H9 (cell line): Measurements from ENCODE around the gene CCDC12. TPM values are rescaled to one million over a fixed set of nuclear protein-coding genes. Genes with fewer than 3 reads are reported as not detected.
A peak's percentile ranks its signal among the peaks of the same experiment; 100 is the strongest.

Experiments used
- DNase-seq: peaks from one replicate; pipeline ENCODE4 v3.0.0-alpha.2; 2017
- H2AFZ ChIP-seq: one replicate; pipeline ENCODE4 v1.6.1; 2013; ENCODE audit warnings: mild to moderate bottlenecking, low read length, control low read depth, moderate library complexity
- H2AK5ac ChIP-seq: 2 replicates; pipeline ENCODE4 v1.6.1; 2013; ENCODE audit warnings: low read length, control low read depth, mixed read lengths; ENCODE audit not compliant: insufficient read length
- H2BK120ac ChIP-seq: one replicate; pipeline ENCODE4 v1.6.1; 2013; ENCODE audit warnings: low read depth, mild to moderate bottlenecking, low read length, control low read depth, inconsistent platforms; ENCODE audit not compliant: poor library complexity, severe bottlenecking
- H2BK12ac ChIP-seq: 2 replicates; pipeline ENCODE4 v1.6.1; 2013; ENCODE audit warnings: low read length, control low read depth, mixed read lengths, low read depth; ENCODE audit not compliant: insufficient read length
- H2BK15ac ChIP-seq: 2 replicates; pipeline ENCODE4 v1.6.1; 2013; ENCODE audit warnings: low read depth, low read length, control low read depth
- H2BK20ac ChIP-seq: one replicate; pipeline ENCODE4 v1.6.1; 2013; ENCODE audit warnings: low read depth, mild to moderate bottlenecking, low read length, control low read depth, inconsistent platforms; ENCODE audit not compliant: poor library complexity, severe bottlenecking
- H2BK5ac ChIP-seq: 2 replicates; pipeline ENCODE4 v1.6.1; 2013; ENCODE audit warnings: low read length, control low read depth, mixed read lengths; ENCODE audit not compliant: insufficient read length
- H3K14ac ChIP-seq: 2 replicates; pipeline ENCODE4 v1.6.1; 2013; ENCODE audit warnings: low read length, control low read depth; ENCODE audit not compliant: insufficient read depth
- H3K18ac ChIP-seq: 2 replicates; pipeline ENCODE4 v1.6.1; 2013; ENCODE audit warnings: low read depth, mild to moderate bottlenecking, mixed read lengths, low read length, control low read depth; ENCODE audit not compliant: insufficient read length
- H3K23ac ChIP-seq: 2 replicates; pipeline ENCODE4 v1.6.1; 2013; ENCODE audit warnings: low read length, control low read depth, mixed read lengths, low read depth; ENCODE audit not compliant: insufficient read length
- H3K23me2 ChIP-seq: 2 replicates; pipeline ENCODE4 v1.6.1; 2013; ENCODE audit warnings: low read depth, mild to moderate bottlenecking, mixed read lengths, low read length, control low read depth; ENCODE audit not compliant: insufficient read length, poor library complexity, severe bottlenecking
- H3K27ac ChIP-seq: 2 replicates; pipeline ENCODE4 v1.5.1; 2013; ENCODE audit warnings: low read length, control low read depth, mixed read lengths, low read depth; ENCODE audit not compliant: insufficient read length
- H3K27me3 ChIP-seq: 2 replicates; pipeline ENCODE4 v1.6.1; 2013; ENCODE audit warnings: low read length, control low read depth, inconsistent platforms; ENCODE audit not compliant: insufficient read depth
- H3K4ac ChIP-seq: 2 replicates; pipeline ENCODE4 v1.6.1; 2013; ENCODE audit warnings: low read depth, mild to moderate bottlenecking, control low read depth, inconsistent platforms, low read length, moderate library complexity
- H3K4me1 ChIP-seq: 2 replicates; pipeline ENCODE4 v1.6.1; 2013; ENCODE audit warnings: low read length, control low read depth, inconsistent platforms; ENCODE audit not compliant: insufficient read depth
- H3K4me2 ChIP-seq: 2 replicates; pipeline ENCODE4 v1.6.1; 2013; ENCODE audit warnings: low read length, control low read depth, mixed read lengths; ENCODE audit not compliant: insufficient read length, insufficient read depth
- H3K56ac ChIP-seq: 2 replicates; pipeline ENCODE4 v1.6.1; 2013; ENCODE audit warnings: low read depth, mild to moderate bottlenecking, mixed read lengths, low read length, control low read depth; ENCODE audit not compliant: insufficient read length
- H3K79me1 ChIP-seq: 2 replicates; pipeline ENCODE4 v1.6.1; 2013; ENCODE audit warnings: low read depth, mild to moderate bottlenecking, moderate library complexity, low read length, control low read depth, inconsistent platforms; ENCODE audit not compliant: insufficient read depth, poor library complexity, severe bottlenecking
- H3K79me2 ChIP-seq: 2 replicates; pipeline ENCODE4 v1.6.1; 2013; ENCODE audit warnings: low read length, control low read depth, inconsistent platforms; ENCODE audit not compliant: insufficient read depth
- H3K9ac ChIP-seq: 2 replicates; pipeline ENCODE4 v1.6.1; 2013; ENCODE audit warnings: low read length, control low read depth, mixed read lengths; ENCODE audit not compliant: insufficient read length; ENCODE audit errors: extremely low read depth
- H3K9me3 ChIP-seq: one replicate; pipeline ENCODE4 v1.6.1; 2013; ENCODE audit warnings: low read depth, low read length, inconsistent platforms; ENCODE audit not compliant: control insufficient read depth
- H3T11ph ChIP-seq: one replicate; pipeline ENCODE4 v1.6.1; 2013; ENCODE audit warnings: mild to moderate bottlenecking, low read length, control low read depth, inconsistent platforms
- H4K20me1 ChIP-seq: one replicate; pipeline ENCODE4 v1.6.1; 2013; ENCODE audit not compliant: control insufficient read depth, insufficient read length, insufficient read depth
- H4K5ac ChIP-seq: 2 replicates; pipeline ENCODE4 v1.6.1; 2013; ENCODE audit warnings: low read depth, mild to moderate bottlenecking, mixed read lengths, low read length, control low read depth; ENCODE audit not compliant: insufficient read length
- H4K8ac ChIP-seq: replicated peaks from 2 replicates; pipeline ENCODE4 v1.6.1; 2013; ENCODE audit warnings: low read length, control low read depth, mixed read lengths, low read depth; ENCODE audit not compliant: insufficient read length
- H4K91ac ChIP-seq: 2 replicates; pipeline ENCODE4 v1.6.1; 2013; ENCODE audit warnings: low read depth, mild to moderate bottlenecking, moderate library complexity, mixed read lengths, low read length, control low read depth; ENCODE audit not compliant: insufficient read length
- H3K27ac Mint-ChIP-seq, 3 experiments: 2 replicates in 2 of 3; 3 replicates in 1 of 3; pipeline ENCODE4 v1.8.0; 2020 to 2021; ENCODE audit warnings: mixed read lengths in 3 of 3, mild to moderate bottlenecking in 1 of 3, moderate library complexity in 1 of 3
- H3K27me3 Mint-ChIP-seq: 2 replicates; pipeline ENCODE4 v1.8.0; 2021; ENCODE audit warnings: low read depth, mild to moderate bottlenecking, moderate library complexity, mixed read lengths
- H3K36me3 Mint-ChIP-seq, 3 experiments: 2 replicates in 2 of 3; 3 replicates in 1 of 3; pipeline ENCODE4 v1.8.0; 2020 to 2021; ENCODE audit warnings: low read depth in 3 of 3, mixed read lengths in 3 of 3; ENCODE audit not compliant: insufficient read depth in 1 of 3
- H3K4me1 Mint-ChIP-seq, 2 experiments: 2 replicates each; pipeline ENCODE4 v1.8.0; 2020; ENCODE audit warnings: mixed read lengths in 2 of 2
- H3K4me3 Mint-ChIP-seq, 2 experiments: 2 replicates in 1 of 2; 3 replicates in 1 of 2; pipeline ENCODE4 v1.8.0; 2020 to 2021; ENCODE audit warnings: mild to moderate bottlenecking in 2 of 2, mixed read lengths in 2 of 2, moderate library complexity in 1 of 2
- H3K9me3 Mint-ChIP-seq, 2 experiments: 2 replicates in 1 of 2; 3 replicates in 1 of 2; pipeline ENCODE4 v1.8.0; 2020; ENCODE audit warnings: mild to moderate bottlenecking in 2 of 2, mixed read lengths in 2 of 2, moderate library complexity in 1 of 2
- WGBS: extraction: QIAGEN DNeasy Blood & Tissue Kit; methylation state at CpG from one replicate; pipeline ENCODE4 v1.1.7; 2013; ENCODE audit warnings: missing lambda C conversion rate, low lambda C conversion rate, mixed read lengths; ENCODE audit not compliant: insufficient read length; ENCODE audit errors: extremely low coverage; 5-methylcytosine and 5-hydroxymethylcytosine counted together
- total RNA-seq: library from RNA; stranded (reverse); gene quantifications from 2 replicates; pipeline ENCODE4 v1.2.1, GENCODE V29; 2021
- TF ChIP-seq, protein P1 (sequence below): fragments of 200-600 bp; sonication (generic); conservative IDR thresholded peaks from 3 replicates; pipeline ENCODE4 v1.8.0; 2021; ENCODE audit warnings: antibody characterized with exemption, mild to moderate bottlenecking

CCDC12 gene
- total RNA-seq, 1 experiment from 2014 or later: 54.0 TPM

DNA sequence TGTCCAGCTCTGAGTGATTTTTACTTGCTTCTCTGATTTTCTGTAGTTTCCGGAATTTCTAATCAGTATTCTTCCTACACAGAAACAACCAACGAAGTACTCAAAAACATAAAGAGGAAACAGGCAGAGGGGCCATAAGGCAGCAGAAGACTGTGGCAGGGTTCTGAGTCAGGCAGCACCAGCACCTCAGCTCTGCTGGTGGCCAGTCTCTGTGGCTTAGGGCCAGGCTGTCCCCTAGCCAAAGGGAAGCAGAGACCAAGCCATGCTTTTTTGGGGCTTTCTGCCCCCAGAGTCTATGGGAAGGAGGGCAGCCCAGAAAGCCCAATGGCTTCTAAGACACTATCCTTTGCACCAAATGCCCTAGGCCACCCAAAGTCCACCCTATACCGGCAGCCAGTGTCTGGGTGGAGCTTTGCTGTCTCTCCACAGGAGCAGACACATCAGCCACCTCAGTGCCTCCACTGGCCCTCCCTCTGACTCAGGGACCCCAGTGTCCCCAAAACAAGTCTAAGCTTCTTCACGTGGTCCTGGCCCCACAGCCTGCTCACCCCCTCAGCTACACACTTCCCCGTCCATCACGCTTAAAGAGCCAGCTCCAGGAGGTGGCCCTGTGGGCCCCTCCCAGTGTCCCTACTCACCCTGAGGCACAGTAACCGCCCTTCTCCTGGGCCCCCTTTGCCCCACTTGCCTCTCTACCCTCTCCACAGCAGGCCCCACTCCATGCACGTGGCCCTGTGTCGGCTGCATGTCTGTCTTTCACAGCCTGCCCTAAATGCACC is 46.2 kb downstream of the CCDC12 start:
- H3K23me2 ChIP-seq: no peaks in the 10 kb centered on the region
- no peaks in the 10 kb centered on the region for H3K9me3 Mint-ChIP-seq
- H3T11ph ChIP-seq: no peak overlapping the region
- no peaks in the 10 kb centered on the region for H3K27me3 Mint-ChIP-seq
- peaks cover 26 to 28% of the 10 kb centered on the region in 2 experiments for H3K4me1 Mint-ChIP-seq
- no peak overlapping the region for H3K4me3 Mint-ChIP-seq
- no peak overlapping the region for H4K8ac ChIP-seq
- no peak overlapping the region for H2AFZ ChIP-seq
- H2BK5ac ChIP-seq: no peak overlapping the region
- H3K4me1 ChIP-seq: peaks cover 2% of the 10 kb centered on the region; the same call in 1 of the 2 replicates
- no peak overlapping the region for H3K4ac ChIP-seq
- H3K27ac Mint-ChIP-seq: peak overlapping the region in 2 of 3 experiments; percentile 50 to 95; a peak in 5 of 7 replicates
- H3K79me1 ChIP-seq: peaks cover 4% of the 10 kb centered on the region
- H2BK12ac ChIP-seq: no peak overlapping the region
- H2BK120ac ChIP-seq: no peak overlapping the region
- no peak overlapping the region for H3K4me2 ChIP-seq
- H2AK5ac ChIP-seq: no peak overlapping the region
- H3K36me3 Mint-ChIP-seq: peaks cover 1 to 30% (median 20%) of the 10 kb centered on the region in 3 experiments; a peak in 6 of 7 replicates
- peaks cover 6% of the 10 kb centered on the region; the same call in 1 of the 2 replicates for H3K79me2 ChIP-seq
- H4K20me1 ChIP-seq: no peaks in the 10 kb centered on the region
- H2BK20ac ChIP-seq: no peak overlapping the region
- H3K23ac ChIP-seq: no peak overlapping the region
- no peaks in the 10 kb centered on the region for H3K27me3 ChIP-seq
- H2BK15ac ChIP-seq: no peak overlapping the region
- TF ChIP-seq, protein P1, sequence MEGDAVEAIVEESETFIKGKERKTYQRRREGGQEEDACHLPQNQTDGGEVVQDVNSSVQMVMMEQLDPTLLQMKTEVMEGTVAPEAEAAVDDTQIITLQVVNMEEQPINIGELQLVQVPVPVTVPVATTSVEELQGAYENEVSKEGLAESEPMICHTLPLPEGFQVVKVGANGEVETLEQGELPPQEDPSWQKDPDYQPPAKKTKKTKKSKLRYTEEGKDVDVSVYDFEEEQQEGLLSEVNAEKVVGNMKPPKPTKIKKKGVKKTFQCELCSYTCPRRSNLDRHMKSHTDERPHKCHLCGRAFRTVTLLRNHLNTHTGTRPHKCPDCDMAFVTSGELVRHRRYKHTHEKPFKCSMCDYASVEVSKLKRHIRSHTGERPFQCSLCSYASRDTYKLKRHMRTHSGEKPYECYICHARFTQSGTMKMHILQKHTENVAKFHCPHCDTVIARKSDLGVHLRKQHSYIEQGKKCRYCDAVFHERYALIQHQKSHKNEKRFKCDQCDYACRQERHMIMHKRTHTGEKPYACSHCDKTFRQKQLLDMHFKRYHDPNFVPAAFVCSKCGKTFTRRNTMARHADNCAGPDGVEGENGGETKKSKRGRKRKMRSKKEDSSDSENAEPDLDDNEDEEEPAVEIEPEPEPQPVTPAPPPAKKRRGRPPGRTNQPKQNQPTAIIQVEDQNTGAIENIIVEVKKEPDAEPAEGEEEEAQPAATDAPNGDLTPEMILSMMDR: no peak
- H3K9me3 ChIP-seq: no peaks in the 10 kb centered on the region
- no peak overlapping the region for H4K91ac ChIP-seq
- no CpG with 5 or more reads among the region's 9 CpGs for WGBS
- H3K9ac ChIP-seq: no peak overlapping the region
- no peak overlapping the region; the same call in 1 of the 2 replicates for H3K14ac ChIP-seq
- no peak overlapping the region for H3K27ac ChIP-seq
- H4K5ac ChIP-seq: no peak overlapping the region
- DNase-seq: no peak
- no peak overlapping the region for H3K18ac ChIP-seq
- H3K56ac ChIP-seq: no peak overlapping the region
